PC-9 (cell line): ENCODE data around the gene PDE6B. TPM values are rescaled to one million over a fixed set of nuclear protein-coding genes. Genes with fewer than 3 reads are reported as not detected.

Source experiments
- BruUV-seq: library from RNA; stranded (reverse); fragments of 400-500 nt; replicated peaks from 2 replicates; lab custom pipeline; 2021; lab: Mats Ljungman, UMichigan
- CTCF ChIA-PET: fragments of 300-600 bp; sonication (Branson Sonifier 250); formaldehyde crosslinking; loops from one replicate; lab custom pipeline; 2022; ENCODE audit warnings: antibody characterized with exemption; lab: Charles Lee
- POLR2A ChIA-PET: fragments of 300-600 bp; sonication (Branson Sonifier 250); formaldehyde crosslinking; loops from one replicate; lab custom pipeline; 2022; ENCODE audit warnings: antibody characterized with exemption; ENCODE audit not compliant: unreplicated experiment; lab: Charles Lee
- DNase-seq, 2 experiments: peaks; one replicate each; pipeline versions ENCODE4 v3.0.0 to v3.0.0-alpha.2; 2015 to 2022; ENCODE audit warnings: mixed read lengths in 1 of 2
- H2AFZ ChIP-seq: fragments of 200-600 bp; sonication (generic); 2 replicates; pipeline ENCODE4 v1.8.1; 2017; ENCODE audit warnings: antibody characterized with exemption
- H3F3A ChIP-seq: fragments of 200-600 bp; sonication (generic); 2 replicates; pipeline ENCODE4 v1.8.1; 2017; ENCODE audit warnings: antibody characterized with exemption, mild to moderate bottlenecking, low read depth; ENCODE audit not compliant: insufficient read depth
- H3K27ac ChIP-seq: fragments of 200-600 bp; sonication (generic); 2 replicates; pipeline ENCODE4 v1.6.1; 2016; ENCODE audit warnings: mixed run types
- H3K27me3 ChIP-seq: fragments of 200-600 bp; sonication (generic); 2 replicates; pipeline ENCODE4 v1.6.1; 2016; ENCODE audit warnings: low read depth, mixed run types; ENCODE audit not compliant: insufficient read depth
- H3K36me3 ChIP-seq: fragments of 200-600 bp; sonication (generic); 2 replicates; pipeline ENCODE4 v1.6.1; 2016; ENCODE audit warnings: low read depth, mixed run types
- H3K4me1 ChIP-seq: fragments of 200-600 bp; sonication (generic); replicated peaks from 2 replicates; pipeline ENCODE4 v1.6.1; 2016; ENCODE audit warnings: mixed run types; ENCODE audit not compliant: insufficient read depth
- H3K4me2 ChIP-seq: fragments of 200-600 bp; sonication (generic); 2 replicates; pipeline ENCODE4 v1.6.1; 2017; ENCODE audit warnings: mixed run types
- H3K4me3 ChIP-seq: fragments of 200-600 bp; sonication (generic); 2 replicates; pipeline ENCODE4 v1.6.1; 2016; ENCODE audit warnings: mixed run types
- H3K79me2 ChIP-seq: fragments of 200-600 bp; sonication (generic); 2 replicates; pipeline ENCODE4 v1.6.1; 2017; ENCODE audit warnings: low read depth, mixed run types
- H3K9me2 ChIP-seq: fragments of 200-600 bp; sonication (generic); 2 replicates; pipeline ENCODE4 v1.8.1; 2017; ENCODE audit warnings: mild to moderate bottlenecking; ENCODE audit not compliant: insufficient read depth
- H3K9me3 ChIP-seq: fragments of 200-600 bp; sonication (generic); 2 replicates; pipeline ENCODE4 v1.8.1; 2016; ENCODE audit warnings: low read depth; ENCODE audit not compliant: insufficient read depth
- H4K20me1 ChIP-seq: fragments of 200-600 bp; sonication (generic); 2 replicates; pipeline ENCODE4 v1.8.1; 2017; ENCODE audit not compliant: insufficient read depth
- CTCF ChIP-seq: fragments of 200-600 bp; sonication (generic); conservative IDR thresholded peaks from 2 replicates; pipeline ENCODE4 v1.6.1; 2017; ENCODE audit warnings: mixed run types, antibody characterized with exemption, mild to moderate bottlenecking, moderate library complexity
- EZH2 ChIP-seq: fragments of 200-600 bp; sonication (generic); IDR thresholded peaks from 2 replicates; pipeline ENCODE4 v1.8.0; 2017; ENCODE audit warnings: antibody characterized with exemption, low read depth
- intact Hi-C: fragments of 100-400 bp; cut with micrococcal nuclease; formaldehyde crosslinking; loops from one replicate; pipeline ENCODE4 v1.10.0; 2022; ENCODE audit not compliant: unreplicated experiment
- total RNA-seq: library from RNA; stranded (reverse); gene quantifications from 2 replicates; pipeline ENCODE4 v1.2.3, GENCODE V29; 2021

Gene PDE6B
- total RNA-seq, 1 experiment from 2014 or later: 5.9 TPM

DNA sequence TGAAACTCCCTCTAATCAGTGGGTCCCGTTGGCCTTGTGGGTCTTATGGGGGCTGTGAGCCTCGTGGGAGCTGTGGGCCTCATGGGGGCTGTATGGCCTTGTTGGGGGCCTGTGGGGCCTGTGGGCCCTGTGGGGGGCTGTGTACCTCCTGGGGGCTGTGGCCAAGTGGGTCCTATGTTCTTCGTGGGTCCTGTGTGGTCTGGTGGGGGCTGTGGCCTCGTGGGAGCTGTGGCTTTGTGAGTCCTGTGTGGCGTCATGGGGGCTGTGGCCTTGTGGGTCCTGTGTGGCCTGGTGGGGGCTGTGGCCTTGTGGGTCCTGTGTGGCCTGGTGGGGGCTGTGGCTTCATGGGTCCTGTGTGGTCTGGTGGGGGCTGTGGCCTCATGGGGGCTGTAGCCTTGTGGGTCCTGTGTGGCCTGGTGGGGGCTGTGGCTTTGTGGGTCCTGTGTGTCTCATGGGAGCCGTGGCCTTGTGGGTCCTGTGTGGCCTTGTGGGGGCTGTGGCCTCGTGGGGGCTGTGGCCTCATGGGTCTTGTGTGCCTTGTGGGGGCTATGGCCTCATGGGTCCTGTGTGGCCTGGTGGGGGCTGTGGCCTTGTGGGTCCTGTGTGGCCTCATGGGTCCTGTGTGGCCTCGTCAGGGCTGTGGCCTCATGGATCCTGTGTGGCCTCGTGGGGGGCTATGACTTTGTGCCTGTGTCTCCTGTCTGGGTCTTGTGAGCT, 87.7 kb downstream of the PDE6B start:
- Histone ChIP-seq H3F3A (peaks cover 8% of the 10 kb centered on the region), H2AFZ (no peak overlapping the region), H3K9me2 (no peaks in the 10 kb centered on the region), H3K79me2 (peaks cover 65% of the 10 kb centered on the region), H3K27ac (no peak overlapping the region), H4K20me1 (peaks cover 55% of the 10 kb centered on the region), H3K4me3 (no peak overlapping the region), H3K4me2 (no peak overlapping the region), H3K36me3 (no peaks in the 10 kb centered on the region), H3K4me1 (no peaks in the 10 kb centered on the region), H3K9me3 (no peaks in the 10 kb centered on the region), H3K27me3 (no peaks in the 10 kb centered on the region)
- no TSS peak for BruUV-seq
- no peak for TF ChIP-seq CTCF
- TF ChIP-seq EZH2: no peak
- intact Hi-C loops: no loop called here
- ChIA-PET POLR2A (no interaction called here), CTCF (no interaction called here)
- DNase-seq: no peak

DNA sequence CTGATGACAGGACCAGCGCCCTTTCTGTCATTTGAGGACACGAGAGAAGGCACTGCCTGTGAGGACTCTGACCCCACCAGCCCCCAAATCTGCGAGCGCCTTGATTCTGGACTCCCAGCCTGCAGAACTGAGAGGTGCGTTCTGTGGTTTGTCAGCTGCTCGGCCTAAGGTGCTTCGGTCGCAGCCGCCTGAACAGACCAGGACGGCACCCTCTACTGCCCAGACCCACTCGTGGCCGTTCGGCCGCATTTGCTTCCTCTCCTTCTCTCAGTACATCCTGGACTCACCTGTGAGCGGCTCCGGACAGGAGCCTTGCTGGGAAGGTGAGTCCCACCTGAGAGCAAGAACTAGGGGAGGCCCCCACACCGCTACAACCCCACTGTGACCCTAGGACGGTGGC, 88.7 kb downstream of the PDE6B start:
- CTCF ChIA-PET: no interaction called here
- H3K4me2 ChIP-seq: no peak overlapping the region
- H3K36me3 ChIP-seq: no peaks in the 10 kb centered on the region
- no peak for TF ChIP-seq EZH2
- no peak for TF ChIP-seq CTCF
- no peak for DNase-seq
- H3K27me3 ChIP-seq: no peaks in the 10 kb centered on the region
- H3K4me3 ChIP-seq: no peak overlapping the region
- H3F3A ChIP-seq: peaks cover 4% of the 10 kb centered on the region; the same call in 1 of the 2 replicates
- no peaks in the 10 kb centered on the region for H3K4me1 ChIP-seq
- no peaks in the 10 kb centered on the region for H3K9me2 ChIP-seq
- H3K27ac ChIP-seq: no peak overlapping the region
- no peak overlapping the region for H2AFZ ChIP-seq
- peaks cover 54% of the 10 kb centered on the region for H4K20me1 ChIP-seq
- intact Hi-C loops: no loop called here
- POLR2A ChIA-PET: no interaction called here
- H3K9me3 ChIP-seq: no peaks in the 10 kb centered on the region
- no TSS peak for BruUV-seq
- H3K79me2 ChIP-seq: peaks cover 65% of the 10 kb centered on the region

- no TSS peak for BruUV-seq
- H3K4me1 ChIP-seq: no peaks in the 10 kb centered on the region
- H3K27me3 ChIP-seq: no peaks in the 10 kb centered on the region
- H3K27ac ChIP-seq: no peak overlapping the region
- no peak overlapping the region for H3K4me2 ChIP-seq
- CTCF ChIA-PET: no interaction called here
- peaks cover 34% of the 10 kb centered on the region for H4K20me1 ChIP-seq
- POLR2A ChIA-PET: no interaction called here
- peaks cover 48% of the 10 kb centered on the region for H3K79me2 ChIP-seq
- H3K36me3 ChIP-seq: no peaks in the 10 kb centered on the region
- H3F3A ChIP-seq: no peaks in the 10 kb centered on the region
- TF ChIP-seq EZH2 (no peak), CTCF (no peak)
- no peaks in the 10 kb centered on the region for H3K9me2 ChIP-seq
- no peak overlapping the region for H2AFZ ChIP-seq
- DNase-seq: no peak
- intact Hi-C loops: no loop called here
- no peaks in the 10 kb centered on the region for H3K9me3 ChIP-seq
- H3K4me3 ChIP-seq: no peak overlapping the region
Observed at GRCh38 chr4:717601-718320, 92.4 kb downstream of the PDE6B start.
